Psoas muscle (tissue), 8 donors: ENCODE data around the gene FAM184A. TPM values are rescaled to one million over a fixed set of nuclear protein-coding genes. Genes with fewer than 3 reads are reported as not detected.
"Not testable (repeated sequence)": the region's sequence is repeated elsewhere in the genome, so short reads cannot be mapped to it uniquely, and the experiment has no call there.

Experiments
- ATAC-seq, 4 donors: fragments of 200-7000 bp; cut with Tn5 transposase; one replicate each; pipeline ENCODE4 v1.9.1; 2020; ENCODE audit warnings: moderate library complexity in 3 of 4, mild to moderate bottlenecking in 2 of 4
- DNase-seq, 2 donors: peaks; one replicate each; pipeline ENCODE4 v3.0.0-alpha.2; 2020
- H3K27ac ChIP-seq: fragments of 200-600 bp; one replicate; pipeline ENCODE4 v1.8.0; 2022
- H3K27me3 ChIP-seq, 3 donors: fragments of 200-600 bp in 1 of 3; one replicate each; pipeline versions ENCODE4 v1.6.1 to v1.8.0; 2013 to 2022; ENCODE audit warnings: low read length in 2 of 3, mild to moderate bottlenecking in 2 of 3, moderate library complexity in 1 of 3; ENCODE audit not compliant: insufficient read depth in 3 of 3
- H3K36me3 ChIP-seq, 2 donors: fragments of 200-600 bp in 1 of 2; one replicate each; pipeline versions ENCODE4 v1.6.1 to v1.8.0; 2013 to 2022; ENCODE audit warnings: low read depth in 1 of 2, mild to moderate bottlenecking in 1 of 2, moderate library complexity in 1 of 2; ENCODE audit not compliant: insufficient read depth in 1 of 2
- H3K4me1 ChIP-seq: fragments of 200-600 bp; one replicate; pipeline ENCODE4 v1.8.0; 2022
- H3K4me3 ChIP-seq: fragments of 200-600 bp; one replicate; pipeline ENCODE4 v1.8.0; 2022; ENCODE audit warnings: mild to moderate bottlenecking
- H3K9me3 ChIP-seq: fragments of 200-600 bp; one replicate; pipeline ENCODE4 v1.8.0; 2022
- CTCF ChIP-seq: fragments of 200-600 bp; IDR thresholded peaks from one replicate; pipeline ENCODE4 v1.8.0; 2022; ENCODE audit warnings: antibody characterized with exemption
- WGBS, 3 donors: extraction: QIAGEN DNeasy Blood & Tissue Kit; methylation state at CpG; one replicate each; pipeline versions ENCODE4 v1.1.6 to v1.1.7; 2013; 5-methylcytosine and 5-hydroxymethylcytosine counted together
- intact Hi-C, 2 donors: fragments of 100-400 bp; cut with DNase I; formaldehyde crosslinking; loops; one replicate each; pipeline versions ENCODE4 v1.11.0 to v1.14.2; 2022
- polyA plus RNA-seq, 3 donors: library from polyadenylated mRNA; stranded (reverse); fragments of 200-250 nt; gene quantifications; one replicate each; pipeline ENCODE4 v1.2.3, GENCODE V29; 2013
- total RNA-seq, 4 donors: library from RNA; stranded (reverse); fragmentation: NEBNext Ultra II Directional in 2 of 4; extraction: Animal tissue kit (Norgen Biotek cat#: 25700) in 2 of 4; gene quantifications; one replicate each; pipeline versions ENCODE4 v1.2.1 to v1.2.4, GENCODE V29; 2021 to 2023
- donor health status: healthy with polysubstance abuse.
- donor health status: DM: no; HTN: no; CAD: no; lungs with moderate emphysema.
- donor health status: Bipolar disorder and iron deficiency.
- donor health status: healthy.
- donor health status: DM: yes; HTN: yes; CAD: no.
- donor health status: DM: no; HTN: no; CAD: no.
- donor health status: DM: no; HTN: no; CAD: no.
- donor health status: DM: yes; HTN: yes; CAD: no.

The FAM184A gene
- total and polyA plus RNA-seq, 7 donors, result 0.14 to 0.52 (median 0.39) TPM

- ATAC-seq, result no peak
- Histone ChIP-seq H3K4me3 (no peak overlapping the region), H3K27ac (no peak overlapping the region), H3K36me3 (no peaks in the 10 kb centered on the region), H3K4me1 (no peaks in the 10 kb centered on the region), H3K27me3 (no peaks in the 10 kb centered on the region), H3K9me3 (no peaks in the 10 kb centered on the region)
- DNase-seq, result no peak
- 91 to 98% (median 95%) methylated on average over 1 of the region's 1 CpG for WGBS, 3 donors
- intact Hi-C loops, result no loop called here
- no peak for TF ChIP-seq CTCF
Measured at GRCh38 chr6:119002069-119002468, 76.4 kb downstream of the FAM184A start.

GRCh38 chr6:118999494-119000040 lies 78.9 kb downstream of the FAM184A start:
- Histone ChIP-seq H3K9me3 (no peaks in the 10 kb centered on the region), H3K4me3 (no peak overlapping the region), H3K27ac (no peak overlapping the region), H3K4me1 (no peaks in the 10 kb centered on the region), H3K27me3 (no peaks in the 10 kb centered on the region), H3K36me3 (no peaks in the 10 kb centered on the region)
- TF ChIP-seq CTCF, result no peak
- WGBS, 3 donors, result 82 to 93% (median 87%) methylated on average over 1 of the region's 1 CpG
- DNase-seq (no peak), ATAC-seq (no peak)
- intact Hi-C loops, result no loop called here

- H3K36me3 ChIP-seq, intact Hi-C loops, H3K4me3 ChIP-seq, H3K4me1 ChIP-seq, H3K27me3 ChIP-seq, H3K9me3 ChIP-seq, ATAC-seq, DNase-seq, H3K27ac ChIP-seq: not testable (repeated sequence)
- WGBS, 3 donors, result 93 to 97% (median 96%) methylated on average over 3 of the region's 3 CpGs
Measured at GRCh38 chr6:118997426-118997825, 81.0 kb downstream of the FAM184A start.

GRCh38 chr6:118996289-118996820 lies 82.1 kb downstream of the FAM184A start:
- WGBS, 3 donors, result 92 to 95% (median 93%) methylated on average over 4 of the region's 4 CpGs
- no peak for TF ChIP-seq CTCF
- intact Hi-C loops, result no loop called here
- no peaks in the 10 kb centered on the region for H3K9me3 ChIP-seq
- H3K27ac ChIP-seq, result no peak overlapping the region
- no peak for DNase-seq
- H3K4me3 ChIP-seq, result no peak overlapping the region
- no peaks in the 10 kb centered on the region for H3K4me1 ChIP-seq
- no peaks in the 10 kb centered on the region for H3K36me3 ChIP-seq
- no peak for ATAC-seq
- H3K27me3 ChIP-seq, result no peaks in the 10 kb centered on the region

- TF ChIP-seq CTCF, result no peak
- H3K27me3 ChIP-seq, result no peaks in the 10 kb centered on the region
- H3K4me1 ChIP-seq, result no peaks in the 10 kb centered on the region
- no peaks in the 10 kb centered on the region for H3K9me3 ChIP-seq
- no peak for DNase-seq
- 95 to 98% (median 95%) methylated on average over 3 of the region's 3 CpGs for WGBS, 3 donors
- no peak overlapping the region for H3K4me3 ChIP-seq
- no peak for ATAC-seq
- intact Hi-C loops, result no loop called here
- H3K27ac ChIP-seq, result no peak overlapping the region
- H3K36me3 ChIP-seq, result no peaks in the 10 kb centered on the region
Measured at GRCh38 chr6:118993803-118994251, 84.6 kb downstream of the FAM184A start.
